ENCODE results near the gene SS18. TPM values are rescaled to one million over a fixed set of nuclear protein-coding genes. Genes with fewer than 3 reads are reported as not detected.

Gene SS18
- total RNA-seq, 1 experiment from 2014 or later, result 52.2 TPM

DNA sequence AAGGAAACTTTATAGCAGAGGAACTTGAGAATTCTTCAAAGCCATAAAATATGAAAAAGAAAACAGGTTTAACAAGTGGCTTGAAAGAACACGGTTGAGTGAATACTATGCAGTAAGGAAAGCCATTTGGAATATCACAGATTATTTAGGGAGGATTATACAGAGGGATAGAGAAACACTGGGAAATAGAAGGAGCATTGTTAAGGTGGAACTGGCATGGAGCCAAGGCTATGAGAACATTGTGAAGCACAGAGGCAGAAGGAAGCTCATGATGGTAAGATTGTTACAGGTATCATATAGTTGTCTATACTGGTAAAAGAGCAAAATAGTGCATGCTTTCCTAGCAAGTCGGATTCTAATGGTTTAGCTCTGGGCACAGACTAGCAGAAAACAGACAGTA is 87.1 kb downstream of the SS18 start:
- intact Hi-C loops (cut with micrococcal nuclease; ENCODE audit: unreplicated experiment), result no loop called here
- no peak overlapping the region for H3K4me3 ChIP-seq

DNA sequence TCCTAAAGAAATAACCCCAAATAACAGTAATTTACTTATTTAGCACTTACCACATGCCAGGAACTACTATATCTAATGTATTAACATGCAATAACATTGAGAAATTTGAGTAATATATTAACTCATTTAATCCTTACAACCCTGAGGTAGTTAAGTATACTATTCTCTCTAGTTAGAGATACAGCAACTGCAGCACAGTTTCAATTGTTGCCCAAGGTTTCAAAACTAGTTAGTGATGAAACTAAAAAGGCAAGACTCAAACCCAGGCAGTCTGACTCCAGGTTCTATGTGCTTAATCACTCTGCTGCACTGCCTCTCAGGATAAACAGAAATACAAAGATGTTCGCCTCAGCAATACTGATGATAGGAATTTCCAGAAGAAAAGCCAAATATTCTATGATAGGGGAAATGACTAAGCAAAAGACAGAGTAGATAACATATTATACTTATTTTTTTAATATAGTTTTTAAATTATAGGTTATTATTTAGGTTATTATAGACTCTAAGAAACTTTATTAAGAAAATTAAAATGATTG is 88.0 kb downstream of the SS18 start:
- TF ChIP-seq EZH2 (IDR thresholded peaks at IDR 0.05; ENCODE audit: low read depth) (no peak), CTCF (conservative IDR thresholded peaks at IDR 0.05) (no peak)
- H3K4me2 ChIP-seq, result no peak overlapping the region
- no TSS peak for BruUV-seq (replicated peaks)
- H3K9me3 ChIP-seq (ENCODE audit: insufficient read depth, low read depth), result no peaks in the 10 kb centered on the region
- no peak overlapping the region for H3K27ac ChIP-seq
- no peak overlapping the region for H3K4me3 ChIP-seq
- no peaks in the 10 kb centered on the region for H3F3A ChIP-seq (ENCODE audit: insufficient read depth, low read depth)
- POLR2A ChIA-PET (ENCODE audit: unreplicated experiment), result no interaction called here
- H2AFZ ChIP-seq, result no peak overlapping the region
- DNase-seq, result no peak
- no peaks in the 10 kb centered on the region for H3K79me2 ChIP-seq (ENCODE audit: low read depth)
- intact Hi-C loops (cut with micrococcal nuclease; ENCODE audit: unreplicated experiment), result no loop called here
- no peaks in the 10 kb centered on the region for H3K27me3 ChIP-seq (ENCODE audit: insufficient read depth, low read depth)
- CTCF ChIA-PET, result no interaction called here
- no peaks in the 10 kb centered on the region for H3K4me1 ChIP-seq (replicated peaks; ENCODE audit: insufficient read depth)
- H3K9me2 ChIP-seq (ENCODE audit: insufficient read depth), result no peaks in the 10 kb centered on the region
- H3K36me3 ChIP-seq (ENCODE audit: low read depth), result no peaks in the 10 kb centered on the region
- no peaks in the 10 kb centered on the region for H4K20me1 ChIP-seq (ENCODE audit: insufficient read depth)

More for the DNA sequence above, 87.1 kb downstream of the SS18 start:
- Histone ChIP-seq H2AFZ (no peak overlapping the region), H4K20me1 (ENCODE audit: insufficient read depth) (no peaks in the 10 kb centered on the region), H3K4me2 (no peak overlapping the region), H3K27ac (no peak overlapping the region), H3K9me2 (ENCODE audit: insufficient read depth) (no peaks in the 10 kb centered on the region), H3F3A (ENCODE audit: insufficient read depth, low read depth) (no peaks in the 10 kb centered on the region), H3K9me3 (ENCODE audit: insufficient read depth, low read depth) (no peaks in the 10 kb centered on the region), H3K36me3 (ENCODE audit: low read depth) (no peaks in the 10 kb centered on the region), H3K79me2 (ENCODE audit: low read depth) (no peaks in the 10 kb centered on the region), H3K27me3 (ENCODE audit: insufficient read depth, low read depth) (no peaks in the 10 kb centered on the region), H3K4me1 (replicated peaks; ENCODE audit: insufficient read depth) (no peaks in the 10 kb centered on the region)
- ChIA-PET POLR2A (ENCODE audit: unreplicated experiment) (no interaction called here), CTCF (no interaction called here)
- no peak for TF ChIP-seq CTCF (conservative IDR thresholded peaks at IDR 0.05)
- DNase-seq, result no peak
- BruUV-seq (replicated peaks), result no TSS peak

DNA sequence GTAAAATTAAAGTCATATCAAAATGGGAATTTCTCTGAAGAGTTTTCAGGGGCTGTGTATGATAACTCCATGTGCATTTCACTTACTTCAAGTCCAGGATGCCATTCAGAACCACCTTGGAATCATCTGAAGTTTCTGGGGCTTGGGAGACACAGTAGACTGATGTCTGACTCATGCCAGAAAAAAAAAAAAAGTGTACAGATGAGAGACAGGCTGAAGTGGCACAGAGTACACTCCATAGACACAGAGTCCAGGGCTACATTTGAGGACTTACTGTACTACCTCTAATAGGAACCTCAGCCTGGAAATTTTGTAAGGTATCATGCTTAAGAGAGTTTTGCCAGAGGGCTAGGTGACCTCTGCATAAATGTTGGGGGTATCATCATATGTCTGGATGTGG is 92.0 kb downstream of the SS18 start:
- intact Hi-C loops (cut with micrococcal nuclease; ENCODE audit: unreplicated experiment), result no loop called here
- CTCF ChIA-PET, result no interaction called here
- H3K27me3 ChIP-seq (ENCODE audit: insufficient read depth, low read depth), result no peaks in the 10 kb centered on the region
- no peak for DNase-seq
- TF ChIP-seq CTCF (conservative IDR thresholded peaks at IDR 0.05), result no peak
- TF ChIP-seq EZH2 (IDR thresholded peaks at IDR 0.05; ENCODE audit: low read depth), result no peak
- no peaks in the 10 kb centered on the region for H3K9me2 ChIP-seq (ENCODE audit: insufficient read depth)
- H3K79me2 ChIP-seq (ENCODE audit: low read depth), result no peaks in the 10 kb centered on the region
- no peaks in the 10 kb centered on the region for H4K20me1 ChIP-seq (ENCODE audit: insufficient read depth)
- H2AFZ ChIP-seq, result no peak overlapping the region
- POLR2A ChIA-PET (ENCODE audit: unreplicated experiment), result no interaction called here
- no peaks in the 10 kb centered on the region for H3K4me1 ChIP-seq (replicated peaks; ENCODE audit: insufficient read depth)
- no peaks in the 10 kb centered on the region for H3F3A ChIP-seq (ENCODE audit: insufficient read depth, low read depth)
- H3K27ac ChIP-seq, result no peak overlapping the region
- no TSS peak for BruUV-seq (replicated peaks)
- H3K4me2 ChIP-seq, result no peak overlapping the region
- H3K9me3 ChIP-seq (ENCODE audit: insufficient read depth, low read depth), result no peaks in the 10 kb centered on the region
- H3K36me3 ChIP-seq (ENCODE audit: low read depth), result no peaks in the 10 kb centered on the region
- H3K4me3 ChIP-seq, result no peak overlapping the region

Data from PC-9 (cell line).